ENCODE data around the gene OR10A2.
"Not testable (repeated sequence)": the region's sequence is repeated elsewhere in the genome, so short reads cannot be mapped to it uniquely, and the experiment has no call there.

Gene OR10A2

GRCh38 chr11:6862961-6863360 lies at the start of gene OR10A2:
Gene OR10A2 (plus strand): TSS chr11:6863057. CDS start chr11:6869755, 6,698 bp downstream.
- DNase-seq, result no peak

- DNase-seq, result no peak
Observed at GRCh38 chr11:6813656-6814055, 49.2 kb upstream of the OR10A2 start.

GRCh38 chr11:6817694-6818093 lies 45.2 kb upstream of the OR10A2 start:
- DNase-seq, result no peak

- no peak for DNase-seq
Observed at GRCh38 chr11:6818967-6819366, 43.9 kb upstream of the OR10A2 start.

- DNase-seq, result no peak
Observed at GRCh38 chr11:6824136-6824823, 38.6 kb upstream of the OR10A2 start.

- DNase-seq, result no peak
Observed at GRCh38 chr11:6825231-6825744, 37.6 kb upstream of the OR10A2 start.

- no peak for DNase-seq
Observed at GRCh38 chr11:6828103-6828502, 34.8 kb upstream of the OR10A2 start.

GRCh38 chr11:6833356-6833755 lies 29.5 kb upstream of the OR10A2 start:
- no peak for DNase-seq

GRCh38 chr11:6834021-6834420 lies 28.8 kb upstream of the OR10A2 start:
- no peak for DNase-seq

- no peak for DNase-seq
Observed at GRCh38 chr11:6841694-6842093, 21.2 kb upstream of the OR10A2 start.

- DNase-seq, result no peak
Observed at GRCh38 chr11:6843670-6844069, 19.2 kb upstream of the OR10A2 start.

- DNase-seq, result no peak
Observed at GRCh38 chr11:6844356-6844755, 18.5 kb upstream of the OR10A2 start.

GRCh38 chr11:6845383-6845782 lies 17.5 kb upstream of the OR10A2 start, which contains the start of gene OR10A5:
Gene OR10A5 (plus strand): TSS chr11:6845683. CDS start chr11:6845683, 0 bp downstream.
- DNase-seq, result no peak

GRCh38 chr11:6850526-6850925 lies 12.3 kb upstream of the OR10A2 start:
- no peak for DNase-seq

- not testable (repeated sequence) for DNase-seq
Observed at GRCh38 chr11:6854801-6855200, 8.1 kb upstream of the OR10A2 start.

- DNase-seq, result no peak
Observed at GRCh38 chr11:6855971-6856541, 6.8 kb upstream of the OR10A2 start.

- no peak for DNase-seq
Observed at GRCh38 chr11:6856871-6857270, 6.0 kb upstream of the OR10A2 start.

- DNase-seq, result no peak
Observed at GRCh38 chr11:6864438-6864837, 1.6 kb downstream of the OR10A2 start.

- DNase-seq, result no peak
Observed at GRCh38 chr11:6871278-6871677, 8.4 kb downstream of the OR10A2 start.

GRCh38 chr11:6875761-6876160 lies 12.9 kb downstream of the OR10A2 start:
- no peak for DNase-seq

GRCh38 chr11:6876325-6876724 lies 13.5 kb downstream of the OR10A2 start, which contains the start of gene OR10A4:
Gene OR10A4 (plus strand): TSS chr11:6876625. CDS start chr11:6876648, 23 bp downstream.
- no peak for DNase-seq

GRCh38 chr11:6876914-6877313 lies 14.1 kb downstream of the OR10A2 start:
- no peak for DNase-seq

- no peak for DNase-seq
Observed at GRCh38 chr11:6882751-6883150, 19.9 kb downstream of the OR10A2 start.

GRCh38 chr11:6887711-6888110 lies 24.9 kb downstream of the OR10A2 start:
- DNase-seq, result not testable (repeated sequence)
